Measurements from ENCODE around the gene FOXF2.
A peak's percentile ranks its signal among the peaks of the same experiment; 100 is the strongest.

The FOXF2 gene

GRCh38 chr6:1415416-1416063 lies 26.2 kb downstream of the FOXF2 start:
- no peak for DNase-seq

- DNase-seq = no peak
These were observed 26.9 kb downstream of the FOXF2 start for GRCh38 chr6:1416191-1416760.

- no peak for DNase-seq
These were observed 27.4 kb downstream of the FOXF2 start for GRCh38 chr6:1416820-1417219.

- no peak for DNase-seq
These were observed 28.3 kb downstream of the FOXF2 start for GRCh38 chr6:1417718-1418117.

- DNase-seq = no peak
These were observed 29.3 kb downstream of the FOXF2 start for GRCh38 chr6:1418471-1419191.

GRCh38 chr6:1420382-1420781 lies 31.0 kb downstream of the FOXF2 start:
- no peak for DNase-seq

GRCh38 chr6:1422290-1422689 lies 32.9 kb downstream of the FOXF2 start:
- no peak for DNase-seq

GRCh38 chr6:1423578-1423977 lies 34.2 kb downstream of the FOXF2 start:
- no peak for DNase-seq

GRCh38 chr6:1424306-1424927 lies 35.0 kb downstream of the FOXF2 start:
- DNase-seq = no peak

- no peak for DNase-seq
These were observed 37.0 kb downstream of the FOXF2 start for GRCh38 chr6:1426416-1426815.

GRCh38 chr6:1435806-1436205 lies 46.4 kb downstream of the FOXF2 start:
- no peak for DNase-seq

- peak; percentile 11 to 60 for DNase-seq
These were observed 47.2 kb downstream of the FOXF2 start for GRCh38 chr6:1436334-1437306.

GRCh38 chr6:1437553-1438406 lies 48.4 kb downstream of the FOXF2 start:
- DNase-seq = no peak

GRCh38 chr6:1438471-1438881 lies 49.1 kb downstream of the FOXF2 start:
- no peak for DNase-seq

- DNase-seq = no peak
These were observed 50.0 kb downstream of the FOXF2 start for GRCh38 chr6:1439349-1439748.

GRCh38 chr6:1442929-1443328 lies 53.6 kb downstream of the FOXF2 start:
- DNase-seq = no peak

Measured in CD4-positive, alpha-beta T cell treated with Interferon alpha-2 for 1 hour (primary cell).